HEK293 (cell line): ENCODE results near the gene NAXE.

Experiments used
- CTCF ChIP-seq: fragments of 450-650 bp; formaldehyde crosslinking; IDR thresholded peaks from 2 replicates; pipeline ENCODE4 v1.5.1; 2016; ENCODE audit warnings: missing biosample characterization, missing genetic modification characterization
- KLF10 ChIP-seq: fragments of 450-650 bp; IDR thresholded peaks from 2 replicates; pipeline ENCODE4 v1.5.1; 2018; ENCODE audit warnings: missing biosample characterization, mild to moderate bottlenecking, missing genetic modification characterization
- ZNF114 ChIP-seq: fragments of 450-650 bp; formaldehyde crosslinking; IDR thresholded peaks from 2 replicates; pipeline ENCODE4 v1.5.0; 2017; ENCODE audit warnings: missing biosample characterization, missing genetic modification characterization
- ZNF777 ChIP-seq: fragments of 450-650 bp; formaldehyde crosslinking; IDR thresholded peaks from 2 replicates; pipeline ENCODE4 v1.5.1; 2017; ENCODE audit warnings: missing biosample characterization, missing genetic modification characterization, borderline replicate concordance
- TF ChIP-seq, protein P1 (sequence below): fragments of 450-650 bp; formaldehyde crosslinking; conservative IDR thresholded peaks from 2 replicates; pipeline ENCODE4 v1.5.1; 2016; ENCODE audit warnings: low read depth, missing biosample characterization, missing genetic modification characterization

DNA sequence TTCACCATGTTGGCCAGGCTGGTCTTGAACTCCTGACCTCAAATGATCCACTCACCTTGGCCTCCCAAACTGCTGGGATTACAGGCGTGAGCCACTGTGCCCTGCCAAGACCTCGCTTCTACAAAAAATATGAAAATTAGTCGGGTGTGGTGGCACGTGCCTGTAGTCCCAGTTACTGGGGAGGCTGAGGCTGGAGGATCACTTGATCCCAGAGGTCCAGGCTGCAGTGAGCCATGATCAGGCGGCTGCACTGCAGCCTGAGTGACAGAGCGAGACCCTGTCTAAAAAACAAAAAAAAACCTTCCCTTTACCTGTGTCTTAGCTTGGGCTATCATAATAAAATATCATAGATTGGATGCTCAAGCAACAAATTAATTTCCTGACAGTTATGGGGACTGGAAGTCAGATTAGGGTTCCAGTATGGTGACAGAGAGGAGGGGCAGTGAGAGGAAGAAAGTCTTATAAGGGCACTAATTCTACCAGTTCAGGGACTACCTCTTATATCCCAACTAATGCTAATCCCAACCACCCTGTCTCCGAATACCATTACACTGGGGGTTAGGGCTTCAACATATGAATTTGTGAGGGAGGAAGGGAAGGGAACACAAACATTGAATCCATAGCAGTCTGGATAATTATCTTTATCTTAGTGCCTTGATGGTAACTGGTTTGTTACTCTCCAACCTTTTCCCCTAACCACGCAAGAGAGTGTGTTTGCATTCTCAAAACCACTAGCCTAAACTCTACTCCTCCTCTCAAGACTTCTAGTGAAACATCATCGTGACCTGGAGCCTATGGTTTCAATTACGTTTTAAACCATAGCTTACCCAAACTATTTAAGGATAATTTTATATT lies 1.0 kb upstream of the NAXE start:
- TF ChIP-seq KLF10 (tag by site-specific recombination): no peak
- TF ChIP-seq CTCF (tag by site-specific recombination): no peak
- no peak for TF ChIP-seq ZNF114 (tag by site-specific recombination)
- no peak for TF ChIP-seq ZNF777
- TF ChIP-seq, protein P1, sequence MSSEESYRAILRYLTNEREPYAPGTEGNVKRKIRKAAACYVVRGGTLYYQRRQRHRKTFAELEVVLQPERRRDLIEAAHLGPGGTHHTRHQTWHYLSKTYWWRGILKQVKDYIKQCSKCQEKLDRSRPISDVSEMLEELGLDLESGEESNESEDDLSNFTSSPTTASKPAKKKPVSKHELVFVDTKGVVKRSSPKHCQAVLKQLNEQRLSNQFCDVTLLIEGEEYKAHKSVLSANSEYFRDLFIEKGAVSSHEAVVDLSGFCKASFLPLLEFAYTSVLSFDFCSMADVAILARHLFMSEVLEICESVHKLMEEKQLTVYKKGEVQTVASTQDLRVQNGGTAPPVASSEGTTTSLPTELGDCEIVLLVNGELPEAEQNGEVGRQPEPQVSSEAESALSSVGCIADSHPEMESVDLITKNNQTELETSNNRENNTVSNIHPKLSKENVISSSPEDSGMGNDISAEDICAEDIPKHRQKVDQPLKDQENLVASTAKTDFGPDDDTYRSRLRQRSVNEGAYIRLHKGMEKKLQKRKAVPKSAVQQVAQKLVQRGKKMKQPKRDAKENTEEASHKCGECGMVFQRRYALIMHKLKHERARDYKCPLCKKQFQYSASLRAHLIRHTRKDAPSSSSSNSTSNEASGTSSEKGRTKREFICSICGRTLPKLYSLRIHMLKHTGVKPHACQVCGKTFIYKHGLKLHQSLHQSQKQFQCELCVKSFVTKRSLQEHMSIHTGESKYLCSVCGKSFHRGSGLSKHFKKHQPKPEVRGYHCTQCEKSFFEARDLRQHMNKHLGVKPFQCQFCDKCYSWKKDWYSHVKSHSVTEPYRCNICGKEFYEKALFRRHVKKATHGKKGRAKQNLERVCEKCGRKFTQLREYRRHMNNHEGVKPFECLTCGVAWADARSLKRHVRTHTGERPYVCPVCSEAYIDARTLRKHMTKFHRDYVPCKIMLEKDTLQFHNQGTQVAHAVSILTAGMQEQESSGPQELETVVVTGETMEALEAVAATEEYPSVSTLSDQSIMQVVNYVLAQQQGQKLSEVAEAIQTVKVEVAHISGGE (tag by site-specific recombination): no peak
